H1 (cell line): ENCODE measurements around the gene PCNX3. TPM values are rescaled to one million over a fixed set of nuclear protein-coding genes. Genes with fewer than 3 reads are reported as not detected.

Experiments
- CTCF ChIA-PET: fragments of 300-600 bp; sonication (Branson Sonifier 250); formaldehyde crosslinking; loops from one replicate; lab custom pipeline; 2021; ENCODE audit not compliant: partially characterized antibody; lab: Charles Lee
- POLR2A ChIA-PET: fragments of 300-600 bp; sonication (Branson Sonifier 250); formaldehyde crosslinking; loops from one replicate; lab custom pipeline; 2021; ENCODE audit warnings: inconsistent platforms; ENCODE audit not compliant: partially characterized antibody; lab: Charles Lee
- DNase-seq, 2 experiments: peaks; one replicate each; pipeline versions ENCODE4 v3.0.0 to v3.0.0-alpha.2; 2010 to 2022; ENCODE audit warnings: low spot score in 2 of 2, low read depth in 1 of 2, mixed read lengths in 1 of 2
- FAIRE-seq: peaks from 2 replicates; lab custom pipeline; 2011; peaks lifted over from hg19 to GRCh38; lab: Jason Lieb, UNC
- H2AFZ ChIP-seq: 2 replicates; pipeline ENCODE4 v1.8.1; 2012; ENCODE audit warnings: low read length, inconsistent platforms
- H2AK5ac ChIP-seq: 2 replicates; pipeline ENCODE4 v1.6.1; 2013; ENCODE audit warnings: low read depth, low read length
- H2BK120ac ChIP-seq: replicated peaks from 2 replicates; pipeline ENCODE3; 2013; ENCODE audit warnings: low read depth, low read length, inconsistent platforms
- H2BK12ac ChIP-seq: 2 replicates; pipeline ENCODE4 v1.6.1; 2013; ENCODE audit warnings: low read depth, low read length
- H2BK15ac ChIP-seq: 2 replicates; pipeline ENCODE4 v1.6.1; 2013; ENCODE audit warnings: low read length
- H2BK20ac ChIP-seq: 2 replicates; pipeline ENCODE4 v1.6.1; 2013; ENCODE audit warnings: low read length
- H2BK5ac ChIP-seq: 2 replicates; pipeline ENCODE4 v1.6.1; 2013; ENCODE audit warnings: low read depth, low read length
- H3K14ac ChIP-seq: 2 replicates; pipeline ENCODE4 v1.6.1; 2013; ENCODE audit warnings: inconsistent platforms; ENCODE audit not compliant: insufficient read length
- H3K18ac ChIP-seq: 2 replicates; pipeline ENCODE4 v1.6.1; 2013; ENCODE audit warnings: low read length; ENCODE audit errors: extremely low read depth
- H3K23ac ChIP-seq: 2 replicates; pipeline ENCODE4 v1.6.1; 2013; ENCODE audit warnings: inconsistent platforms; ENCODE audit not compliant: insufficient read length
- H3K23me2 ChIP-seq: 2 replicates; pipeline ENCODE4 v1.6.1; 2013; ENCODE audit warnings: low read depth, low read length
- H3K27ac ChIP-seq: 2 replicates; pipeline ENCODE4 v1.6.1; 2011; ENCODE audit warnings: low read depth, low read length, inconsistent platforms
- H3K27me3 ChIP-seq, 4 experiments: replicated peaks in 1 of 4; 1 replicate in 1 of 4; 2 replicates in 3 of 4; pipeline versions ENCODE4 v1.6.1 to v1.8.1; 2011 to 2013; ENCODE audit warnings: low read length in 3 of 4, mild to moderate bottlenecking in 3 of 4, inconsistent platforms in 2 of 4, mixed read lengths in 2 of 4, moderate library complexity in 1 of 4; ENCODE audit not compliant: control insufficient read depth in 3 of 4, insufficient read depth in 3 of 4; ENCODE audit errors: extremely low read depth in 1 of 4
- H3K36me3 ChIP-seq, 4 experiments: 2 replicates each; pipeline versions ENCODE4 v1.6.1 to v1.8.1; 2011 to 2013; ENCODE audit warnings: mild to moderate bottlenecking in 4 of 4, low read length in 3 of 4, moderate library complexity in 2 of 4, control low read depth in 1 of 4, inconsistent platforms in 1 of 4; ENCODE audit not compliant: insufficient read depth in 4 of 4, control insufficient read depth in 2 of 4
- H3K4ac ChIP-seq: replicated peaks from 2 replicates; pipeline ENCODE3; 2013; ENCODE audit warnings: low read length, low read depth, mixed read lengths, inconsistent platforms; ENCODE audit not compliant: insufficient read length
- H3K4me1 ChIP-seq, 4 experiments: replicated peaks in 1 of 4; 1 replicate in 1 of 4; 2 replicates in 3 of 4; pipeline versions ENCODE4 v1.6.1 to v1.8.1; 2011 to 2013; ENCODE audit warnings: low read length in 3 of 4, inconsistent platforms in 2 of 4, mixed read lengths in 1 of 4; ENCODE audit not compliant: insufficient read depth in 4 of 4, control insufficient read depth in 3 of 4
- H3K4me2 ChIP-seq, 2 experiments: 2 replicates each; pipeline versions ENCODE4 v1.6.1 to v1.8.1; 2011 to 2013; ENCODE audit warnings: low read depth in 2 of 2, low read length in 2 of 2, control low read depth in 1 of 2, inconsistent platforms in 1 of 2, mild to moderate bottlenecking in 1 of 2; ENCODE audit not compliant: insufficient read depth in 1 of 2
- H3K4me3 ChIP-seq, 4 experiments: fragments of 200-600, 300-600 bp in 1 of 4; sonication (generic), shearing (Covaris generic), sonication (Bioruptor Twin) in 1 of 4; 2 replicates each; pipeline versions ENCODE4 v1.5.1 to v1.8.1; 2011 to 2016; ENCODE audit warnings: low read length in 4 of 4, low read depth in 3 of 4, control low read depth in 2 of 4, inconsistent platforms in 2 of 4, mild to moderate bottlenecking in 2 of 4, mixed read lengths in 1 of 4, moderate library complexity in 1 of 4; ENCODE audit not compliant: insufficient read depth in 2 of 4; ENCODE audit errors: extremely low read depth in 1 of 4
- H3K56ac ChIP-seq: replicated peaks from 2 replicates; pipeline ENCODE3; 2013; ENCODE audit warnings: low read depth, mild to moderate bottlenecking, mixed read lengths, low read length, inconsistent platforms; ENCODE audit not compliant: insufficient read length
- H3K79me1 ChIP-seq: 2 replicates; pipeline ENCODE4 v1.6.1; 2013; ENCODE audit warnings: low read depth, low read length, control low read depth
- H3K79me2 ChIP-seq, 2 experiments: 2 replicates each; pipeline versions ENCODE4 v1.6.1 to v1.8.1; 2012 to 2013; ENCODE audit warnings: low read length in 2 of 2, mild to moderate bottlenecking in 2 of 2, inconsistent platforms in 1 of 2; ENCODE audit not compliant: insufficient read depth in 2 of 2, control insufficient read depth in 1 of 2
- H3K9ac ChIP-seq, 4 experiments: replicated peaks in 1 of 4; 1 replicate in 1 of 4; 2 replicates in 3 of 4; pipeline versions ENCODE4 v1.6.1 to v1.8.1; 2011 to 2013; ENCODE audit warnings: low read depth in 3 of 4, low read length in 3 of 4, control low read depth in 2 of 4, mild to moderate bottlenecking in 2 of 4, moderate library complexity in 2 of 4, inconsistent platforms in 1 of 4; ENCODE audit errors: extremely low read depth in 1 of 4
- H3K9me3 ChIP-seq, 2 experiments: 2 replicates each; pipeline versions ENCODE4 v1.6.1 to v1.8.1; 2012 to 2013; ENCODE audit warnings: mild to moderate bottlenecking in 2 of 2, moderate library complexity in 2 of 2, control low read depth in 1 of 2, inconsistent platforms in 1 of 2, low read depth in 1 of 2, low read length in 1 of 2, mixed read lengths in 1 of 2; ENCODE audit not compliant: insufficient read depth in 2 of 2
- H4K20me1 ChIP-seq, 2 experiments: replicated peaks in 1 of 2; 2 replicates each; pipeline versions ENCODE3 to v1.8.1; 2011 to 2013; ENCODE audit warnings: inconsistent platforms in 2 of 2, low read length in 2 of 2, mild to moderate bottlenecking in 1 of 2; ENCODE audit not compliant: insufficient read depth in 2 of 2, control insufficient read depth in 1 of 2
- H4K5ac ChIP-seq: 2 replicates; pipeline ENCODE4 v1.6.1; 2013; ENCODE audit warnings: low read length, low read depth, mixed read lengths, inconsistent platforms; ENCODE audit not compliant: insufficient read length
- H4K8ac ChIP-seq: 2 replicates; pipeline ENCODE4 v1.8.0; 2013; ENCODE audit warnings: mild to moderate bottlenecking, moderate library complexity, low read length, inconsistent platforms; ENCODE audit not compliant: insufficient read depth; ENCODE audit errors: extremely low read depth
- H4K91ac ChIP-seq: replicated peaks from 2 replicates; pipeline ENCODE3; 2013; ENCODE audit warnings: low read length, mixed read lengths, inconsistent platforms; ENCODE audit not compliant: insufficient read length
- EZH2 ChIP-seq: fragments of 200-600 bp; sonication (generic); IDR thresholded peaks from 2 replicates; pipeline ENCODE4 v1.7.1; 2012; ENCODE audit warnings: low read depth, mild to moderate bottlenecking, moderate library complexity, low read length, inconsistent platforms; ENCODE audit not compliant: severe bottlenecking
- KDM5A ChIP-seq: fragments of 200-600 bp; IDR thresholded peaks from 2 replicates; pipeline ENCODE4 v1.7.1; 2012; ENCODE audit warnings: mild to moderate bottlenecking, low read length, inconsistent platforms, mixed read lengths
- WGBS, 2 experiments: shearing (Covaris generic) in 1 of 2; methylation state at CpG; one replicate each; pipeline versions ENCODE4 v1.1.6 to v1.1.7; 2013 to 2015; ENCODE audit warnings: low lambda C conversion rate in 2 of 2, mixed read lengths in 2 of 2, inconsistent platforms in 1 of 2, low coverage in 1 of 2, missing lambda C conversion rate in 1 of 2; ENCODE audit not compliant: insufficient replicate concordance in 2 of 2, insufficient coverage in 1 of 2, insufficient read length in 1 of 2; ENCODE audit errors: extremely low coverage in 1 of 2, missing lambda C conversion rate in 1 of 2; 5-methylcytosine and 5-hydroxymethylcytosine counted together
- polyA plus RNA-seq, 7 experiments: library from polyadenylated mRNA; depleted of rRNA in 3 of 7; stranded (reverse) in 5 of 7; unstranded in 2 of 7; fragments of >200 nt in 5 of 7; fragments of 200-250 nt in 2 of 7; gene quantifications; 1 replicate in 5 of 7; 2 replicates in 1 of 7; 4 replicates in 1 of 7; pipeline versions ENCODE4 v1.2.1 to v1.2.3, GENCODE V29; 2011 to 2013; ENCODE audit warnings: missing spikeins in 2 of 7, mixed read lengths in 2 of 7
- total RNA-seq: library from RNA; stranded (reverse); fragmentation: NEBNext Ultra II Directional; extraction: Animal tissue kit (Norgen Biotek cat#: 25700); gene quantifications from 2 replicates; pipeline ENCODE4 v1.2.1, GENCODE V29; 2021

The PCNX3 gene
- total and polyA plus RNA-seq, 2 of the 8 experiments (the other 6 are each of a cell fraction or from before 2014, with no cell fraction given): 27.2 to 38.8 TPM

DNA sequence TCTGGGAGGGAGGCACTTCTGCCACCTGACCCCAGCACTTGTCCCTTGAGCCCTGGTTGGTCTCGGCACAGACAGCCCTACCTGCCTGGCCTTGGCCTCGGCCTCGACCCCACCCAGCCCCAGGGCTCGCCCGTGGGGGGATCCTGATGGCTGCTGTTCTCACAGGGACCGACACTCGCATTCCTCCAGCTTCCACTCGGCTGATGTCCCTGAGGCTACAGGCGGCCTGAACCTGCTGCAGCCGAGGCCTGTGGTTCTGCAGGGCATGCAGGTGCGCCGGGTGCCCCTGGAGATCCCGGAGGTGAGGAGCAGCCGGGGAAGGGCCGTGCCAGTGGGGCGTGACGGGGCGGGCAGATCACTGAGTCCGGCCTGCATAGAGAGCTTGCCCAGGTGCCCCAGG is 5.1 kb downstream of the PCNX3 start:
- Histone ChIP-seq H2AK5ac (no peak overlapping the region), H3K27ac (no peak overlapping the region), H3K23me2 (peaks cover 4% of the 10 kb centered on the region; the same call in 1 of the 2 replicates), H3K56ac (no peak overlapping the region), H4K8ac (no peak overlapping the region), H3K9ac (no peak overlapping the region), H3K4me1 (peaks cover 0 to 9% (median 3%) of the 10 kb centered on the region in 4 experiments; a peak in 2 of 7 replicates), H2BK5ac (no peak overlapping the region), H4K91ac (no peak overlapping the region), H3K79me2 (peaks cover 6 to 16% of the 10 kb centered on the region in 2 experiments), H2BK15ac (no peak overlapping the region), H4K5ac (no peak overlapping the region), H3K79me1 (peaks cover 16% of the 10 kb centered on the region), H3K23ac (no peak overlapping the region), H2BK12ac (no peak overlapping the region), H2BK120ac (no peak overlapping the region), H3K4me3 (no peak overlapping the region), H3K14ac (no peak overlapping the region), H2AFZ (no peak overlapping the region), H3K4me2 (no peak overlapping the region), H2BK20ac (no peak overlapping the region), H3K27me3 (no peaks in the 10 kb centered on the region), H3K18ac (no peak overlapping the region), H4K20me1 (peaks cover 5 to 45% of the 10 kb centered on the region in 2 experiments), H3K36me3 (peaks cover 7 to 53% (median 23%) of the 10 kb centered on the region in 4 experiments; a peak in 7 of 8 replicates), H3K4ac (no peak overlapping the region), H3K9me3 (no peaks in the 10 kb centered on the region)
- DNase-seq (no peak), FAIRE-seq (no peak)
- TF ChIP-seq EZH2 (no peak), KDM5A (no peak)
- CTCF ChIA-PET: interaction anchor here (0.5 to 2.1 kb wide), 2 partner anchors 27 to 91 kb away, joined by 3 to 8 read pairs; no protein-coding TSS in a partner anchor
- POLR2A ChIA-PET: interaction anchor here (1.0 to 5.7 kb wide), 3 partner anchors 17 to 122 kb away, joined by 3 to 38 read pairs (median 4); partner anchors contain the start of genes MALAT1 and SIPA1
- 92% methylated on average over 19 of the region's 19 CpGs; no CpG with 5 or more reads in 1 of the 2 experiments for WGBS, 2 experiments
